ENCODE measurements around the gene LPA.
"Not testable (repeated sequence)": the region's sequence is repeated elsewhere in the genome, so short reads cannot be mapped to it uniquely, and the experiment has no call there.

- not testable (repeated sequence) for TF ChIP-seq CTCF (conservative IDR thresholded peaks at IDR 0.05; ENCODE audit: low read depth, low read length); EZH2 (IDR thresholded peaks at IDR 0.05; ENCODE audit: low read length, unreplicated experiment)
Measured at GRCh38 chr6:160685101-160685761, 21.2 kb upstream of the LPA start.

Measured in PC-3 (cell line).